WTC11 (cell line): Measurements from ENCODE around the gene SERPINB1. TPM values are rescaled to one million over a fixed set of nuclear protein-coding genes. Genes with fewer than 3 reads are reported as not detected.

Experiments
- ATAC-seq: fragments of 200-7000 bp; cut with Tn5 transposase; 2 replicates; pipeline ENCODE4 v1.10.0; 2021; ENCODE audit warnings: mild to moderate bottlenecking, moderate library complexity
- CTCF ChIA-PET: fragments of 300-600 bp; sonication (Branson Sonifier 250); formaldehyde crosslinking; loops from one replicate; lab custom pipeline; 2021; ENCODE audit warnings: antibody characterized with exemption; lab: Charles Lee
- POLR2A ChIA-PET: fragments of 350-600 bp; sonication (Branson Sonifier 250); formaldehyde crosslinking; loops from one replicate; lab custom pipeline; 2021; ENCODE audit warnings: antibody characterized with exemption; lab: Charles Lee
- DNase-seq: peaks from one replicate; pipeline ENCODE4 v3.0.0; 2021; ENCODE audit warnings: low spot score
- H3K27ac Mint-ChIP-seq: 2 replicates; pipeline ENCODE4 v1.8.0; 2021; ENCODE audit warnings: mixed read lengths
- H3K27me3 Mint-ChIP-seq: 2 replicates; pipeline ENCODE4 v1.8.0; 2021; ENCODE audit warnings: low read depth, mild to moderate bottlenecking, moderate library complexity, mixed read lengths
- H3K36me3 Mint-ChIP-seq: 2 replicates; pipeline ENCODE4 v1.8.0; 2021; ENCODE audit warnings: mixed read lengths
- H3K4me1 Mint-ChIP-seq: 2 replicates; pipeline ENCODE4 v1.8.0; 2022; ENCODE audit warnings: mixed read lengths
- H3K4me3 Mint-ChIP-seq: 2 replicates; pipeline ENCODE4 v1.8.0; 2021; ENCODE audit warnings: mild to moderate bottlenecking, moderate library complexity, mixed read lengths
- H3K9me3 Mint-ChIP-seq: 2 replicates; pipeline ENCODE4 v1.8.0; 2021; ENCODE audit warnings: mixed read lengths
- ARID4B ChIP-seq: sonication (generic); formaldehyde crosslinking; IDR thresholded peaks from 2 replicates; pipeline ENCODE4 v1.8.0; 2023; ENCODE audit warnings: missing genetic modification reagents, mild to moderate bottlenecking, borderline replicate concordance
- ATF1 ChIP-seq: sonication (generic); formaldehyde crosslinking; IDR thresholded peaks from 2 replicates; pipeline ENCODE4 v1.8.1; 2023; ENCODE audit warnings: mild to moderate bottlenecking, moderate library complexity, missing genetic modification reagents
- ATF6 ChIP-seq: sonication (generic); formaldehyde crosslinking; IDR thresholded peaks from 2 replicates; pipeline ENCODE4 v1.8.1; 2023; ENCODE audit warnings: mild to moderate bottlenecking, missing genetic modification reagents
- ETV6 ChIP-seq: sonication (generic); formaldehyde crosslinking; IDR thresholded peaks from 2 replicates; pipeline ENCODE4 v1.8.1; 2022; ENCODE audit warnings: mild to moderate bottlenecking, missing genetic modification reagents
- FOXP1 ChIP-seq: sonication (generic); formaldehyde crosslinking; IDR thresholded peaks from 2 replicates; pipeline ENCODE4 v1.8.0; 2022; ENCODE audit warnings: missing genetic modification reagents, mild to moderate bottlenecking, moderate library complexity, borderline replicate concordance
- GRHL2 ChIP-seq: fragments of 250-450 bp; sonication (Bioruptor Pico); IDR thresholded peaks from 2 replicates; pipeline ENCODE4 v1.8.0; 2022; ENCODE audit warnings: mild to moderate bottlenecking, moderate library complexity; ENCODE audit not compliant: insufficient replicate concordance, severe bottlenecking
- KAT7 ChIP-seq: sonication (generic); formaldehyde crosslinking; IDR thresholded peaks from 2 replicates; pipeline ENCODE4 v1.8.1; 2023; ENCODE audit warnings: missing genetic modification reagents, mild to moderate bottlenecking, borderline replicate concordance
- MAX ChIP-seq: sonication (generic); formaldehyde crosslinking; IDR thresholded peaks from 2 replicates; pipeline ENCODE4 v1.8.0; 2022; ENCODE audit warnings: mild to moderate bottlenecking, missing genetic modification reagents
- NFATC4 ChIP-seq: fragments of 250-450 bp; sonication (Bioruptor Pico); IDR thresholded peaks from 2 replicates; pipeline ENCODE4 v1.9.0; 2021; ENCODE audit warnings: mild to moderate bottlenecking
- NFE2L1 ChIP-seq: sonication (generic); formaldehyde crosslinking; IDR thresholded peaks from 2 replicates; pipeline ENCODE4 v1.8.1; 2023; ENCODE audit warnings: missing genetic modification reagents
- NR2C2 ChIP-seq: sonication (generic); formaldehyde crosslinking; IDR thresholded peaks from 2 replicates; pipeline ENCODE4 v1.8.0; 2022; ENCODE audit warnings: mild to moderate bottlenecking, missing genetic modification reagents
- PRDM15 ChIP-seq: sonication (generic); formaldehyde crosslinking; IDR thresholded peaks from 2 replicates; pipeline ENCODE4 v1.8.0; 2022; ENCODE audit warnings: missing genetic modification reagents
- SMAD3 ChIP-seq: sonication (generic); formaldehyde crosslinking; IDR thresholded peaks from 2 replicates; pipeline ENCODE4 v1.8.0; 2022; ENCODE audit warnings: missing genetic modification reagents, mild to moderate bottlenecking, borderline replicate concordance
- SOX15 ChIP-seq: fragments of 250-450 bp; sonication (Bioruptor Pico); IDR thresholded peaks from 2 replicates; pipeline ENCODE4 v1.9.0; 2021; ENCODE audit warnings: mild to moderate bottlenecking
- ZBTB43 ChIP-seq: sonication (generic); formaldehyde crosslinking; IDR thresholded peaks from 2 replicates; pipeline ENCODE4 v1.8.1; 2023; ENCODE audit warnings: mild to moderate bottlenecking, missing genetic modification reagents
- ZNF396 ChIP-seq: fragments of 250-450 bp; sonication (Bioruptor Pico); IDR thresholded peaks from 2 replicates; pipeline ENCODE4 v1.8.0; 2021; ENCODE audit warnings: mild to moderate bottlenecking, moderate library complexity, borderline replicate concordance
- ZNF671 ChIP-seq: fragments of 250-450 bp; sonication (Bioruptor Pico); IDR thresholded peaks from 2 replicates; pipeline ENCODE4 v1.8.0; 2021; ENCODE audit warnings: mild to moderate bottlenecking
- ZSCAN18 ChIP-seq: fragments of 250-450 bp; sonication (Bioruptor Pico); IDR thresholded peaks from 2 replicates; pipeline ENCODE4 v2.1.2; 2022; ENCODE audit warnings: mild to moderate bottlenecking, moderate library complexity
- total RNA-seq: library from RNA; stranded (reverse); gene quantifications from 3 replicates; pipeline ENCODE4 v1.2.3, GENCODE V29; 2021

Gene SERPINB1
- total RNA-seq, 1 experiment from 2014 or later: 14.8 TPM

- TF ChIP-seq PRDM15 (no peak), GRHL2 (no peak), FOXP1 (CRISPR knock-in tag) (no peak), NFATC4 (CRISPR knock-in tag) (no peak)
These were observed 57.6 kb downstream of the SERPINB1 start (continued) for GRCh38 chr6:2784061-2784460.

GRCh38 chr6:2783188-2783963 is 58.3 kb downstream of the SERPINB1 start:
- Mint-ChIP-seq H3K27ac (no peak overlapping the region), H3K4me1 (peaks cover 5% of the 10 kb centered on the region), H3K36me3 (peaks cover 48% of the 10 kb centered on the region), H3K4me3 (no peak overlapping the region), H3K9me3 (no peaks in the 10 kb centered on the region), H3K27me3 (no peaks in the 10 kb centered on the region)
- ChIA-PET CTCF (interaction anchor here (0.5 to 2.1 kb wide), 24 partner anchors 8 to 1260 kb away, joined by 3 to 13 read pairs (median 4); partner anchors contain the start of genes MYLK4 and WRNIP1), POLR2A (interaction anchor here (1.5 kb wide), 1 partner anchor 10 kb away, joined by 4 read pairs; no protein-coding TSS in a partner anchor)
- DNase-seq (peak; percentile 43), ATAC-seq (peak; percentile 96)
- no peak for TF ChIP-seq ATF1 (CRISPR knock-in tag)
- no peak for TF ChIP-seq ZBTB43 (CRISPR knock-in tag)
- TF ChIP-seq ATF6 (CRISPR knock-in tag): no peak
- no peak for TF ChIP-seq NFE2L1 (CRISPR knock-in tag)
- TF ChIP-seq KAT7 (CRISPR knock-in tag): no peak
- no peak for TF ChIP-seq SMAD3
- TF ChIP-seq MAX: no peak
- no peak for TF ChIP-seq ETV6 (CRISPR knock-in tag)
- no peak for TF ChIP-seq NR2C2 (CRISPR knock-in tag)
- no peak for TF ChIP-seq ZNF396 (CRISPR knock-in tag)

GRCh38 chr6:2782825-2783187 is 58.9 kb downstream of the SERPINB1 start:
- CTCF ChIA-PET: interaction anchor here (0.5 to 2.1 kb wide), 18 partner anchors 8 to 170 kb away, joined by 3 to 13 read pairs (median 6); partner anchors contain the start of genes MYLK4 and WRNIP1
- TF ChIP-seq SOX15 (CRISPR knock-in tag) (no peak), ARID4B (CRISPR knock-in tag) (no peak), ZNF671 (CRISPR knock-in tag) (no peak), ZSCAN18 (no peak)

More at GRCh38 chr6:2782825-2783187, 58.9 kb downstream of the SERPINB1 start:
- ATAC-seq: no peak
- no peaks in the 10 kb centered on the region for H3K9me3 Mint-ChIP-seq
- POLR2A ChIA-PET: interaction anchor here (1.5 kb wide), 1 partner anchor 9 kb away, joined by 4 read pairs; no protein-coding TSS in a partner anchor
- no peaks in the 10 kb centered on the region for H3K27me3 Mint-ChIP-seq
- H3K4me1 Mint-ChIP-seq: peaks cover 5% of the 10 kb centered on the region
- no peak overlapping the region for H3K4me3 Mint-ChIP-seq
- peaks cover 46% of the 10 kb centered on the region for H3K36me3 Mint-ChIP-seq
- no peak overlapping the region for H3K27ac Mint-ChIP-seq
- no peak for DNase-seq
